Measurements from ENCODE around the gene PGC. TPM values are rescaled to one million over a fixed set of nuclear protein-coding genes. Genes with fewer than 3 reads are reported as not detected.

Gene PGC
- total and polyA plus RNA-seq, 10 donors = 0.26 to 0.74 (median 0.48) TPM; not detected in 7

- peaks cover 0 to 72% (median 46%) of the 10 kb centered on the region in 6 donors for H3K36me3 ChIP-seq
- intact Hi-C loops (cut with DNase I; ENCODE audit: low total_unique reads) = loop anchor here (10.0 kb wide), 1 partner anchor 105 kb away; the partner anchor contains the start of gene USP49
- peaks cover 19 to 49% (median 36%) of the 10 kb centered on the region in 6 donors for H3K4me1 ChIP-seq
- WGBS, 5 donors = 89 to 100% (median 97%) methylated on average over 1 of the region's 1 CpG
- H3K4me3 ChIP-seq = no peak overlapping the region
- DNase-seq = no peak
- H3K9me3 ChIP-seq = no peaks in the 10 kb centered on the region
- H3K27me3 ChIP-seq (replicated peaks in 1 of 7) = no peaks in the 10 kb centered on the region
- H3K27ac ChIP-seq = no peak overlapping the region
- no peak for TF ChIP-seq POLR2AphosphoS5 (IDR thresholded peaks at IDR 0.05)
- no peak for TF ChIP-seq POLR2A (IDR thresholded peaks at IDR 0.05)
- no peak for TF ChIP-seq CTCF (IDR thresholded peaks at IDR 0.05 in 8 of 11, conservative IDR thresholded peaks at IDR 0.05 in 3 of 11)
Measured at GRCh38 chr6:41790045-41790444, 42.8 kb upstream of the PGC start.

- Histone ChIP-seq H3K27me3 (replicated peaks in 1 of 7) (no peaks in the 10 kb centered on the region), H3K36me3 (peaks cover 0 to 70% (median 42%) of the 10 kb centered on the region in 6 donors), H3K4me1 (peaks cover 25 to 55% (median 43%) of the 10 kb centered on the region in 6 donors), H3K4me3 (no peak overlapping the region), H3K27ac (peak overlapping the region in 1 of 8 donors; percentile 9), H3K9me3 (no peaks in the 10 kb centered on the region)
- no peak for DNase-seq
- intact Hi-C loops (cut with DNase I; ENCODE audit: low total_unique reads) = no loop called here
- no peak for TF ChIP-seq POLR2AphosphoS5 (IDR thresholded peaks at IDR 0.05)
- no peak for TF ChIP-seq CTCF (IDR thresholded peaks at IDR 0.05 in 8 of 11, conservative IDR thresholded peaks at IDR 0.05 in 3 of 11)
- TF ChIP-seq POLR2A (IDR thresholded peaks at IDR 0.05) = no peak
- 73 to 83% (median 76%) methylated on average over 3 of the region's 3 CpGs for WGBS, 5 donors
Measured at GRCh38 chr6:41789390-41789724, 42.2 kb upstream of the PGC start.

GRCh38 chr6:41787219-41787917 lies 40.2 kb upstream of the PGC start, which contains the start of gene TOMM6:
Gene TOMM6, plus strand, starts transcription at chr6:41787694. Its CDS starts 4 bp downstream, at chr6:41787698.
- no peaks in the 10 kb centered on the region for H3K27me3 ChIP-seq (replicated peaks in 1 of 7)
- TF ChIP-seq CTCF (IDR thresholded peaks at IDR 0.05 in 8 of 11, conservative IDR thresholded peaks at IDR 0.05 in 3 of 11) (peak; percentile 93 to 99 (median 98)), POLR2A (IDR thresholded peaks at IDR 0.05) (peak; percentile 22 to 68 (median 44)), POLR2AphosphoS5 (IDR thresholded peaks at IDR 0.05) (peak; percentile 96 to 99 (median 98))
- 0 to 1% (median 0%) methylated on average over 42 to 55 of the region's 55 CpGs for WGBS, 5 donors
- H3K27ac ChIP-seq = peak within 1 kb of the TSS; percentile 89 to 98 (median 94)
- peaks cover 0 to 59% (median 33%) of the 10 kb centered on the region in 6 donors for H3K36me3 ChIP-seq
- H3K9me3 ChIP-seq = no peaks in the 10 kb centered on the region
- DNase-seq = peak; percentile 99
- H3K4me1 ChIP-seq = peaks cover 26 to 74% (median 52%) of the 10 kb centered on the region in 6 donors
- intact Hi-C loops (cut with DNase I; ENCODE audit: low total_unique reads) = no loop called here
- H3K4me3 ChIP-seq = peak within 1 kb of the TSS; percentile 79 to 93 (median 90)
